GM12878 (cell line): ENCODE data around the gene PTPMT1. TPM values are rescaled to one million over a fixed set of nuclear protein-coding genes. Genes with fewer than 3 reads are reported as not detected.

Experiments used
- ATAC-seq: fragments of 200-7000 bp; cut with Tn5 transposase; 3 replicates; pipeline ENCODE4 v1.9.1; 2020; ENCODE audit warnings: mild to moderate bottlenecking, moderate library complexity
- BruUV-seq: library from RNA; stranded (reverse); fragments of 400-500 nt; replicated peaks from 2 replicates; lab custom pipeline; 2021; lab: Mats Ljungman, UMichigan
- CTCF ChIA-PET: fragments of 300-600 bp; sonication (Branson Sonifier 250); formaldehyde crosslinking; extraction: SDS; loops from one replicate; lab custom pipeline; 2021; ENCODE audit warnings: inconsistent platforms; lab: Yijun Ruan, JAX
- POLR2A ChIA-PET: fragments of 350-600 bp; formaldehyde crosslinking; extraction: SDS; loops from one replicate; lab custom pipeline; 2021; ENCODE audit warnings: inconsistent platforms; lab: Charles Lee
- RAD21 ChIA-PET: fragments of 300-600 bp; sonication (Branson Sonifier 250); formaldehyde crosslinking; loops from one replicate; lab custom pipeline; 2023; ENCODE audit warnings: antibody characterized with exemption; ENCODE audit not compliant: unreplicated experiment; lab: Charles Lee
- SMC1A ChIA-PET: fragments of 300-600 bp; sonication (Branson Sonifier 250); formaldehyde crosslinking; loops from one replicate; lab custom pipeline; 2023; ENCODE audit not compliant: unreplicated experiment, uncharacterized antibody; lab: Charles Lee
- DNase-seq: peaks from one replicate; pipeline ENCODE4 v3.0.0-alpha.2; 2011; ENCODE audit warnings: low read depth, low spot score
- FAIRE-seq: peaks from 3 replicates; lab custom pipeline; 2011; peaks lifted over from hg19 to GRCh38; lab: Jason Lieb, UNC
- H2AFZ ChIP-seq: 2 replicates; pipeline ENCODE4 v1.6.0; 2011; ENCODE audit warnings: low read depth, low read length, control low read depth; ENCODE audit not compliant: control insufficient read depth
- H3K27ac ChIP-seq: 2 replicates; pipeline ENCODE4 v1.5.1; 2011; ENCODE audit warnings: control low read depth; ENCODE audit not compliant: control insufficient read depth, insufficient read depth
- H3K27me3 ChIP-seq, 2 experiments: replicated peaks in 1 of 2; 2 replicates each; pipeline versions ENCODE4 v1.6.0 to v1.6.1; 2011; ENCODE audit warnings: low read length in 1 of 2; ENCODE audit not compliant: control insufficient read depth in 2 of 2, insufficient read depth in 2 of 2
- H3K36me3 ChIP-seq, 2 experiments: 2 replicates each; pipeline ENCODE4 v1.5.1; 2011; ENCODE audit warnings: low read length in 1 of 2; ENCODE audit not compliant: control insufficient read depth in 2 of 2, insufficient read depth in 2 of 2
- H3K4me1 ChIP-seq: 2 replicates; pipeline ENCODE4 v1.6.1; 2011; ENCODE audit warnings: mild to moderate bottlenecking, low read length, moderate library complexity, mixed read lengths; ENCODE audit not compliant: control insufficient read depth, insufficient read depth
- H3K4me2 ChIP-seq: 2 replicates; pipeline ENCODE4 v1.6.0; 2011; ENCODE audit warnings: control low read depth; ENCODE audit not compliant: control insufficient read depth, insufficient read depth
- H3K4me3 ChIP-seq: fragments of 200-600 bp; sonication (generic); 2 replicates; pipeline ENCODE4 v1.5.1; 2016
- H3K79me2 ChIP-seq: 2 replicates; pipeline ENCODE4 v1.6.0; 2011; ENCODE audit warnings: low read length; ENCODE audit not compliant: control insufficient read depth, insufficient read depth
- H3K9ac ChIP-seq: 2 replicates; pipeline ENCODE4 v1.8.0; 2011; ENCODE audit warnings: low read length, control low read depth, mixed read lengths; ENCODE audit not compliant: control insufficient read depth, insufficient read depth
- H3K9me3 ChIP-seq: replicated peaks from 3 replicates; pipeline ENCODE4 v1.5.1; 2011; ENCODE audit warnings: mild to moderate bottlenecking, low read length; ENCODE audit not compliant: control insufficient read depth, insufficient read depth
- H4K20me1 ChIP-seq: 2 replicates; pipeline ENCODE4 v1.6.0; 2011; ENCODE audit not compliant: control insufficient read depth, insufficient read depth
- BCLAF1 ChIP-seq: fragments of 450-650 bp; IDR thresholded peaks from 2 replicates; pipeline ENCODE4 v1.6.1; 2017; ENCODE audit warnings: antibody characterized with exemption, mild to moderate bottlenecking, moderate library complexity
- CREB1 ChIP-seq: IDR thresholded peaks from 2 replicates; pipeline ENCODE4 v1.6.1; 2012; ENCODE audit warnings: low read depth, mild to moderate bottlenecking, inconsistent platforms
- EP300 ChIP-seq, 2 experiments: fragments of 150-350 bp in 1 of 2; IDR thresholded peaks; 2 replicates each; pipeline ENCODE4 v1.6.1; 2011 to 2012; ENCODE audit warnings: low read depth in 2 of 2, low read length in 2 of 2, borderline replicate concordance in 1 of 2, improper control_type of control experiment in 1 of 2, inconsistent platforms in 1 of 2; ENCODE audit not compliant: control insufficient read depth in 1 of 2
- FOXK2 ChIP-seq: fragments of 450-650 bp; IDR thresholded peaks from 2 replicates; pipeline ENCODE4 v1.6.1; 2017; ENCODE audit warnings: mild to moderate bottlenecking, moderate library complexity
- IRF5 ChIP-seq: fragments of 450-650 bp; IDR thresholded peaks from 2 replicates; pipeline ENCODE4 v1.6.1; 2017; ENCODE audit warnings: borderline replicate concordance
- MYC ChIP-seq: IDR thresholded peaks from 2 replicates; pipeline ENCODE4 v1.6.1; 2011; ENCODE audit warnings: mild to moderate bottlenecking, low read length, moderate library complexity, inconsistent platforms; ENCODE audit not compliant: insufficient read depth, insufficient replicate concordance, insufficient read length, severe bottlenecking
- NFIC ChIP-seq: IDR thresholded peaks from 2 replicates; pipeline ENCODE4 v1.6.1; 2012; ENCODE audit warnings: low read depth, mild to moderate bottlenecking, inconsistent platforms, low read length, moderate library complexity
- NFYB ChIP-seq: IDR thresholded peaks from 2 replicates; pipeline ENCODE4 v1.6.1; 2011; ENCODE audit warnings: low read depth, mild to moderate bottlenecking, low read length, improper control_type of control experiment, moderate library complexity; ENCODE audit not compliant: insufficient read depth
- RBBP5 ChIP-seq: fragments of 200-600 bp; sonication (generic); conservative IDR thresholded peaks from 2 replicates; pipeline ENCODE4 v1.6.1; 2016
- RUNX3 ChIP-seq: IDR thresholded peaks from 2 replicates; pipeline ENCODE4 v1.6.1; 2012; ENCODE audit warnings: low read length, inconsistent platforms
- SP1 ChIP-seq: IDR thresholded peaks from one replicate; pipeline ENCODE4 v1.6.1; 2011; ENCODE audit warnings: low read depth, low read length
- SRF ChIP-seq, 2 experiments: IDR thresholded peaks; 2 replicates each; pipeline ENCODE4 v1.6.1; 2011; ENCODE audit warnings: low read depth in 2 of 2, low read length in 2 of 2, mild to moderate bottlenecking in 1 of 2, moderate library complexity in 1 of 2
- TAF1 ChIP-seq: IDR thresholded peaks from 2 replicates; pipeline ENCODE4 v1.6.1; 2011; ENCODE audit warnings: mild to moderate bottlenecking, low read depth, low read length, borderline replicate concordance
- TCF7 ChIP-seq: IDR thresholded peaks from 2 replicates; pipeline ENCODE4 v1.6.1; 2014; ENCODE audit warnings: antibody characterized with exemption, borderline replicate concordance
- YBX1 ChIP-seq: fragments of 450-650 bp; IDR thresholded peaks from 2 replicates; pipeline ENCODE4 v1.6.1; 2016; ENCODE audit warnings: antibody characterized with exemption
- ZNF274 ChIP-seq: IDR thresholded peaks from one replicate; pipeline ENCODE4 v1.8.0; 2011; ENCODE audit not compliant: insufficient read length, insufficient read depth
- WGBS: methylation state at CpG from one replicate; pipeline ENCODE4 v1.1.6; 2016; ENCODE audit warnings: low lambda C conversion rate; ENCODE audit not compliant: insufficient replicate concordance, insufficient coverage; ENCODE audit errors: missing lambda C conversion rate; 5-methylcytosine and 5-hydroxymethylcytosine counted together
- in situ Hi-C: fragments of 300-500 bp; cut with MboI; formaldehyde crosslinking; loops from 9 replicates; pipeline ENCODE4 v1.14.3; 2018; ENCODE audit warnings: mixed read lengths
- intact Hi-C: fragments of 100-400 bp; cut with micrococcal nuclease; formaldehyde crosslinking; loops from one replicate; pipeline ENCODE4 v1.14.2; 2022; ENCODE audit not compliant: unreplicated experiment
- polyA plus RNA-seq, 11 experiments: library from polyadenylated mRNA; depleted of rRNA in 4 of 11; unstranded in 6 of 11; stranded (reverse) in 5 of 11; fragments of >200 nt; fragmentation: Nextera tagmentation in 4 of 11; fragmentation: Illumina TruSeq in 1 of 11; extraction: Ambion mirVana in 4 of 11; extraction: Trizol in 1 of 11; gene quantifications; 1 replicate in 1 of 11; 2 replicates in 10 of 11; pipeline versions ENCODE4 v1.2.1 to v1.2.3, GENCODE V29; 2011 to 2016; ENCODE audit warnings: inconsistent platforms in 2 of 11, missing spikeins in 2 of 11, low read depth in 1 of 11
- total RNA-seq, 4 experiments: library from RNA; depleted of rRNA in 3 of 4; stranded (reverse); fragments of >200 nt in 3 of 4; fragmentation: Illumina TruSeq in 1 of 4; extraction: Trizol in 1 of 4; gene quantifications; 2 replicates each; pipeline versions ENCODE4 v1.2.1 to v1.2.3, GENCODE V29; 2013 to 2021

Gene PTPMT1
- total and polyA plus RNA-seq, 10 of the 15 experiments (the other 5 are each of a cell fraction or from before 2014, with no cell fraction given) = 12.0 to 116 (median 58.2) TPM

GRCh38 chr11:47552566-47553405 is 12.6 kb upstream of the PTPMT1 start, which contains the start of gene CELF1:
TSS of gene CELF1 (minus strand) at chr11:47553132. CDS start at chr11:47499523, 53,609 bp downstream.
- ATAC-seq (peak; percentile 95), FAIRE-seq (peak; percentile 66), DNase-seq (peak; percentile 50)
- peaks cover 10% of the 10 kb centered on the region; the same call in 1 of the 2 replicates for H3K4me1 ChIP-seq
- peak within 1 kb of the TSS; percentile 90 for H2AFZ ChIP-seq
- ChIA-PET RAD21 (interaction anchor here (0.5 to 3.5 kb wide), 8 partner anchors 13 to 54 kb away, joined by 3 to 14 read pairs (median 4); partner anchors contain the start of gene PTPMT1), POLR2A (interaction anchor here (0.6 to 3.9 kb wide), 10 partner anchors 12 to 95 kb away, joined by 3 to 16 read pairs (median 6); partner anchors contain the start of genes KBTBD4, NDUFS3 and PTPMT1), CTCF (interaction anchor here (0.6 to 3.2 kb wide), 19 partner anchors 9 to 301 kb away, joined by 3 to 22 read pairs (median 4); no protein-coding TSS in a partner anchor), SMC1A (interaction anchor here (0.7 to 3.6 kb wide), 11 partner anchors 11 to 215 kb away, joined by 3 to 40 read pairs (median 5); partner anchors contain the start of genes KBTBD4 and NDUFS3)
- 1% methylated on average over 45 of the region's 89 CpGs for WGBS
- in situ Hi-C loops = no loop called here
- H3K9ac ChIP-seq = peak within 1 kb of the TSS; percentile 79
- no peaks in the 10 kb centered on the region for H3K27me3 ChIP-seq
- peak within 1 kb of the TSS; percentile 83 for H3K4me3 ChIP-seq
- no peaks in the 10 kb centered on the region for H3K36me3 ChIP-seq
- no peaks in the 10 kb centered on the region for H3K9me3 ChIP-seq
- peak within 1 kb of the TSS; percentile 85 for H3K4me2 ChIP-seq
- H4K20me1 ChIP-seq = no peaks in the 10 kb centered on the region
- peak within 1 kb of the TSS; percentile 46 for H3K27ac ChIP-seq
- H3K79me2 ChIP-seq = peaks cover 53% of the 10 kb centered on the region
- no TSS peak for BruUV-seq
- intact Hi-C loops = loop anchor here (5.0 kb wide), 1 partner anchor 35 kb away; no protein-coding TSS in a partner anchor
- TF ChIP-seq BCLAF1 (no peak), EP300 (IDR thresholded peaks at IDR 0.05; ENCODE audit: borderline replicate concordance in 1 of 2, control insufficient read depth in 1 of 2, low read depth in 2 of 2, low read length in 2 of 2) (no peak), MYC (peak; percentile 35), SRF (IDR thresholded peaks at IDR 0.05; ENCODE audit: low read depth in 2 of 2, low read length in 2 of 2) (peak; percentile 43 to 72; a peak in 3 of 4 replicates), SP1 (peak; percentile 77), RUNX3 (0 out of 2 replicates have a peak, but pooled peaks have one; percentile 26), YBX1 (no peak), ZNF274 (no peak), IRF5 (no peak), NFIC (no peak), FOXK2 (no peak), NFYB (no peak), CREB1 (0 out of 2 replicates have a peak, but pooled peaks have one; percentile 36), TCF7 (no peak), TAF1 (peak; percentile 46; the same call in 1 of the 2 replicates), RBBP5 (no peak)
